Posterior vena cava (tissue), 2 donors: ENCODE measurements around the gene ZNF630. TPM values are rescaled to one million over a fixed set of nuclear protein-coding genes. Genes with fewer than 3 reads are reported as not detected.
"Not testable (repeated sequence)": the region's sequence is repeated elsewhere in the genome, so short reads cannot be mapped to it uniquely, and the experiment has no call there.

Experiments
- DNase-seq: peaks from one replicate; pipeline ENCODE4 v3.0.0-alpha.2; 2020; ENCODE audit warnings: low spot score
- intact Hi-C, 2 donors: fragments of 100-400 bp; cut with DNase I; formaldehyde crosslinking; loops; one replicate each; pipeline versions ENCODE4 v1.14.1 to v1.14.2; 2022 to 2023
- total RNA-seq, 2 donors: library from RNA; stranded (reverse); fragmentation: NEBNext Ultra II Directional; extraction: Animal tissue kit (Norgen Biotek cat#: 25700); gene quantifications; one replicate each; pipeline ENCODE4 v1.2.1, GENCODE V29; 2021
- donor health status: DM: yes; HTN: yes; CAD: no.
- donor health status: DM: yes; HTN: yes; CAD: no.

ZNF630 gene
- total RNA-seq, 2 donors from 2014 or later: 3.4 to 4.4 TPM

- intact Hi-C loops: no loop called here
Measured at GRCh38 chrX:48035891-48036290, 35.5 kb downstream of the ZNF630 start.

GRCh38 chrX:48030641-48031173 is 40.7 kb downstream of the ZNF630 start:
- DNase-seq, intact Hi-C loops: not testable (repeated sequence)

More at GRCh38 chrX:48035891-48036290, 35.5 kb downstream of the ZNF630 start:
- DNase-seq: no peak

- DNase-seq: no peak
Measured at GRCh38 chrX:48030237-48030636, 41.2 kb downstream of the ZNF630 start.

GRCh38 chrX:48028091-48028490 is 43.3 kb downstream of the ZNF630 start:
- intact Hi-C loops: loop anchor here in 1 of 2 donors (10.0 kb wide), 1 partner anchor 173 kb away; no protein-coding TSS in a partner anchor
- DNase-seq: no peak

More at GRCh38 chrX:48030237-48030636, 41.2 kb downstream of the ZNF630 start:
- intact Hi-C loops: no loop called here

- intact Hi-C loops: loop anchor here in 1 of 2 donors (10.0 kb wide), 1 partner anchor 173 kb away; no protein-coding TSS in a partner anchor
- DNase-seq: not testable (repeated sequence)
Measured at GRCh38 chrX:48027545-48027944, 43.9 kb downstream of the ZNF630 start.

GRCh38 chrX:48025561-48025960 is 45.9 kb downstream of the ZNF630 start:
- no peak for DNase-seq
- intact Hi-C loops: loop anchor here in 1 of 2 donors (10.0 kb wide), 1 partner anchor 171 kb away; no protein-coding TSS in a partner anchor

GRCh38 chrX:48022738-48023137 is 48.7 kb downstream of the ZNF630 start:
- no peak for DNase-seq
- intact Hi-C loops: loop anchor here in 1 of 2 donors (10.0 kb wide), 1 partner anchor 168 kb away; no protein-coding TSS in a partner anchor

- no peak for DNase-seq
- intact Hi-C loops: loop anchor here in 1 of 2 donors (10.0 kb wide), 1 partner anchor 167 kb away; no protein-coding TSS in a partner anchor
Measured at GRCh38 chrX:48022100-48022499, 49.3 kb downstream of the ZNF630 start.

- peak; percentile 93 for DNase-seq
- intact Hi-C loops: loop anchor here in 1 of 2 donors (10.0 kb wide), 1 partner anchor 166 kb away; no protein-coding TSS in a partner anchor
Measured at GRCh38 chrX:48021026-48021900, 50.2 kb downstream of the ZNF630 start.

- intact Hi-C loops: loop anchor here in 1 of 2 donors (10.0 kb wide), 1 partner anchor 166 kb away; no protein-coding TSS in a partner anchor
- DNase-seq: not testable (repeated sequence)
Measured at GRCh38 chrX:48020472-48020871, 51.0 kb downstream of the ZNF630 start.

GRCh38 chrX:48019892-48020291 is 51.5 kb downstream of the ZNF630 start:
- intact Hi-C loops: loop anchor here in 1 of 2 donors (10.0 kb wide), 1 partner anchor 165 kb away; no protein-coding TSS in a partner anchor
- not testable (repeated sequence) for DNase-seq

- DNase-seq, intact Hi-C loops: not testable (repeated sequence)
Measured at GRCh38 chrX:48016583-48017310, 54.7 kb downstream of the ZNF630 start.

GRCh38 chrX:48009445-48009960 is 61.9 kb downstream of the ZNF630 start:
- DNase-seq, intact Hi-C loops: not testable (repeated sequence)

Other genes starting within 250 kb of the ZNF630 start
- gene ZNF81, start 234.7 kb downstream of the ZNF630 start, total RNA-seq: 10 to 100 TPM; 11.2 to 12.3 TPM
- gene ZNF182, start 67.7 kb downstream of the ZNF630 start, total RNA-seq: 1 to 10 TPM; 3.6 to 3.7 TPM
- gene SPACA5, start 64.7 kb downstream of the ZNF630 start, total RNA-seq: not detected
- gene SPACA5B, start 59.0 kb upstream of the ZNF630 start, total RNA-seq: not detected
- gene SSX5, start 125.2 kb upstream of the ZNF630 start, total RNA-seq: not detected
- not detected for gene SSX1, start 183.8 kb upstream of the ZNF630 start, total RNA-seq